Activated naive CD4-positive, alpha-beta T cell treated with anti-CD3 and anti-CD28 coated beads, Interleukin-2, amount 10 ng/mL, durations not matched to agents 7 days and 5 days (primary cell): Measurements from ENCODE around the gene PALLD.
"Not testable (repeated sequence)": the region's sequence is repeated elsewhere in the genome, so short reads cannot be mapped to it uniquely, and the experiment has no call there.

ENCODE experiments used
- CTCF ChIA-PET: fragments of 350-600 bp; sonication (Branson Sonifier 250); formaldehyde crosslinking; loops from one replicate; lab custom pipeline; 2021; ENCODE audit warnings: antibody characterized with exemption; lab: Charles Lee
- DNase-seq: peaks from one replicate; pipeline ENCODE4 v3.0.0-alpha.2; 2020
- H3K27ac Mint-ChIP-seq: one replicate; pipeline ENCODE4 v1.8.0; 2021; ENCODE audit warnings: mild to moderate bottlenecking, moderate library complexity, mixed read lengths
- H3K27me3 Mint-ChIP-seq: one replicate; pipeline ENCODE4 v1.8.0; 2021; ENCODE audit warnings: mild to moderate bottlenecking, mixed read lengths
- H3K36me3 Mint-ChIP-seq: one replicate; pipeline ENCODE4 v1.8.0; 2021; ENCODE audit warnings: mixed read lengths
- H3K4me1 Mint-ChIP-seq: one replicate; pipeline ENCODE4 v1.8.0; 2021; ENCODE audit warnings: mixed read lengths
- H3K4me3 Mint-ChIP-seq: one replicate; pipeline ENCODE4 v1.8.0; 2021; ENCODE audit warnings: mild to moderate bottlenecking, moderate library complexity, mixed read lengths
- H3K9me3 Mint-ChIP-seq: one replicate; pipeline ENCODE4 v1.8.0; 2021; ENCODE audit warnings: mixed read lengths

Gene PALLD

DNA sequence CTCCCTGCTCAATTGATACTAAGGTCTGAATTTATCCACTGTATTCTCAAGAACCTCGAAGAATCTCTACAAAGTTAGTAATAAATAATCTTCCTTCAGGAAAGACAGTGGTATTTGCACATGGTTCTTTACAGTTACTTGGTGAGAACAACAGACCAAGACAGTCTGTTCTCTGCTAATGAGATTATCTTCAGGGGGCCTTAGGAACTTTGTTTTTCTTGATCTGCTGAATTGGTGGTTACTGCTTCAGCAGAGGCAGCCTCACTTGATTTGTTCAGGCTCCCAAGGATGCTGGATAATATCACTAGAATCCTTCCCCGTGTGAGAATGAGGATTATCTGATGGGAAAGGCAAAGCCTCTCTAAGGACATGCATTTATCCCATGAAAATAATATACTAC, 448.4 kb downstream of the PALLD start:
- no peaks in the 10 kb centered on the region for H3K9me3 Mint-ChIP-seq
- no peak overlapping the region for H3K27ac Mint-ChIP-seq
- H3K4me3 Mint-ChIP-seq: no peak overlapping the region
- CTCF ChIA-PET: interaction anchor here (1.0 to 1.4 kb wide), 2 partner anchors 8 to 24 kb away, joined by 3 read pairs; no protein-coding TSS in a partner anchor
- no peaks in the 10 kb centered on the region for H3K36me3 Mint-ChIP-seq
- no peaks in the 10 kb centered on the region for H3K4me1 Mint-ChIP-seq
- H3K27me3 Mint-ChIP-seq: no peaks in the 10 kb centered on the region
- DNase-seq: no peak

DNA sequence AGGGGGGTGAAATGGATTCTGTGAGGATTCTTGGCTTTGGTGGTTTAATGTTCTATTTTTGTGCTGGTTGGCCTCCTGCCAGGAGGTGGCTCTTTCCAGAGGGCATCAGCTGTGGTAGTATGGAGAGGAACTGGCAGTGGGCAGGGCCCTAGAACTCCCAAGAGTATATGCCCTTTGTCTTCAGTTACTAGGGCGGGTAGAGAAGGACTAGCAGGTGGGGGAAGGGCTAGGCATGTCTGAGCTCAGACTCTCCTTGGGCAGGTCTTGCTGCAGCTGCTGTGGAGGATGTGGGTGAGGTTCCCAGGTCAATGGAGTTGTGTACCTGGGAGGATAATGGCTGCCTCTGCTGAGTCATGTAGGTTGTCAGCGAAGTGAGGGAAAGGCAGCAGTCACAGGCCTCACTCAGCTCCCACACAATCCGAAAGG, 456.0 kb downstream of the PALLD start:
- not testable (repeated sequence) for H3K4me3 Mint-ChIP-seq, H3K27me3 Mint-ChIP-seq, H3K4me1 Mint-ChIP-seq, H3K9me3 Mint-ChIP-seq, DNase-seq, H3K36me3 Mint-ChIP-seq, H3K27ac Mint-ChIP-seq
- CTCF ChIA-PET: interaction anchor here (0.7 kb wide), 1 partner anchor 317 kb away, joined by 3 read pairs; no protein-coding TSS in a partner anchor

DNA sequence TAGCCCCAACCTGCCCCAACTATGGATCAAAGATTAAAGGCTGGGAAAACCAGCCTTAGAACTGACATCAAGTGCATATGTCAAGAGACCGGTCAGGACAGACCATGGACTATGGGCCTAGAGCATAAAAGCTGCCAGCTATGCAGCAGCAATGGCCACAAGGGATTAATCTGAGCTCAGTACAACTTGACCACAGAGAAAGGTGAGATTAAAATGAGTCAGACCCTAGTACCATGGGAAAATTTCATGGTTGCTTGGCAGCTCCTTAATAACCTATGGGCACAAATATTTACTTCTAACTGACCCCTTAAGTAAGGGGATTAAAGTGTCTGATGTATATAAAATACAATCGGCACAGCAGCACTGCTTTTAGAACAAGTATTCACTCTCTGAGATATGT, 458.8 kb downstream of the PALLD start:
- Mint-ChIP-seq H3K27ac (no peak overlapping the region), H3K4me1 (no peaks in the 10 kb centered on the region)
- CTCF ChIA-PET: no interaction called here

DNA sequence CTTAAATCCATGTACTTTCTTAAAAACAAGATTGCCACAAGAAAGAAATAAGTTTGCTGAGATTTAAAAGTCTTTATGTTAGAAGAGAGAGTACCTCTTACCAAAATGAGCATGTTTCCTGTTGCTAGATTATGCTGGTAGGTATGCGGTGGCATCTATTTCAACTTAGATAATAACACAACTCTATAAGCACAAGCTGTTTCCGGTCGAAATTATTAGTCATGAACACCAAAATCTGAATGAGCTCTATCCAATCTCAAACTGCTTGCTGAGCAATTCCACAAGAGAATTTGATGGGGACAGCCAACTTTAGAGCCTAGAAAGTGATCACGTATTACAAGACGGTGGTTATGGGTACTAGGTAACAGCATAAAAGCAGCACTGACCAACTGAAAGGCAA, 463.9 kb downstream of the PALLD start:
- H3K4me1 Mint-ChIP-seq: no peaks in the 10 kb centered on the region
- H3K4me3 Mint-ChIP-seq: no peak overlapping the region
- CTCF ChIA-PET: no interaction called here
- no peaks in the 10 kb centered on the region for H3K36me3 Mint-ChIP-seq
- no peak for DNase-seq
- H3K27me3 Mint-ChIP-seq: no peaks in the 10 kb centered on the region
- H3K9me3 Mint-ChIP-seq: peaks cover 4% of the 10 kb centered on the region
- no peak overlapping the region for H3K27ac Mint-ChIP-seq

More for the DNA sequence above, 458.8 kb downstream of the PALLD start:
- no peak for DNase-seq
- Mint-ChIP-seq H3K27me3 (no peaks in the 10 kb centered on the region), H3K4me3 (no peak overlapping the region), H3K9me3 (peaks cover 2% of the 10 kb centered on the region), H3K36me3 (no peaks in the 10 kb centered on the region)

DNA sequence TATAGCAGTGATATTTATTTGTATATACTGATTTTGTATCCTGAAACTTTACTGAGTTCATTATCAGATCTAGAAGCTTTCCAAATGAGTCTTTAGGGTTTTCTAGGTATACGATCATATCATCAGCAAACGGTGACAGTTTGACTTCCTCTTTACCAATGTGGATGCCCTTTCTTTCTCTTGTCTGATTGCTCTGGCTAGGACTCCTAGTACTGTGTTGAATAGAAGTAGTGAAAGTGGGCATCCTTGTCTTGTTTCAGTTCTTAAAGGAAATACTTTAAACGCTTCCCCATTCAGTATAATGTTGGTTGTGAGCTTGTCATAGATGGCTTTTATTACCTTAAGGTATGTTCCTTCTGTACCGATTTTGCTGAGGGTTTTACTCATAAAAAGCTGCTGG, 475.7 kb downstream of the PALLD start:
- H3K9me3 Mint-ChIP-seq: peaks cover 13% of the 10 kb centered on the region
- H3K4me1 Mint-ChIP-seq: no peaks in the 10 kb centered on the region
- no peak overlapping the region for H3K4me3 Mint-ChIP-seq
- no peak for DNase-seq
- no peak overlapping the region for H3K27ac Mint-ChIP-seq
- no peaks in the 10 kb centered on the region for H3K27me3 Mint-ChIP-seq
- no peaks in the 10 kb centered on the region for H3K36me3 Mint-ChIP-seq
- CTCF ChIA-PET: no interaction called here
